Measurements from ENCODE around the gene THSD8. TPM values are rescaled to one million over a fixed set of nuclear protein-coding genes. Genes with fewer than 3 reads are reported as not detected.
"Not testable (repeated sequence)": the region's sequence is repeated elsewhere in the genome, so short reads cannot be mapped to it uniquely, and the experiment has no call there.

The THSD8 gene
- total RNA-seq, 1 experiment from 2014 or later = 45.8 TPM

DNA sequence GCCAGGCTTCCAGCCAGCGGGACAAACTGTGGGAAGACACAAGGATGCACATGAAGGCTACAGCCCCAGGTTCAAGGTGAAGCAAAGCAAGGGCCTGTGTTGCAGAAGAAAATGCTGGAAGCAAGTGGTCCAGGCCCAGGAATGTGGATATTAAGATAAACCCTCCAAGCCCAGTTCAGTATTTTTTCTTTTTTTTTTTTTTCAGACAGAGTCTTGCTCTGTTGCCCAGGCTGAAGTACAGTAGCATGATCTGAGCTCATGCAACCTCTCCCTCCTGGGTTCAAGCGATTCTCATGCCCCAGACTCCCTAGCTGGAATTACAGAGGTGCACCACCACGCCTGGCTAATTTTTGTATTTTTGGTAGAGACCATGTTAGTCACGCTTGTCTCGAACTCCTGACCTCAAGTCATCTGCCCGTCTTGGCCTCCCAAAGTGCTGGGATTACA is 4.7 kb upstream of the THSD8 start:
- no peak overlapping the region for H3K27ac Mint-ChIP-seq
- H3K9me3 ChIP-seq (ENCODE audit: control insufficient read depth, low read depth, low read length) = no peaks in the 10 kb centered on the region
- no peaks in the 10 kb centered on the region; a peak in 1 of 5 replicates for H3K9me3 Mint-ChIP-seq

DNA sequence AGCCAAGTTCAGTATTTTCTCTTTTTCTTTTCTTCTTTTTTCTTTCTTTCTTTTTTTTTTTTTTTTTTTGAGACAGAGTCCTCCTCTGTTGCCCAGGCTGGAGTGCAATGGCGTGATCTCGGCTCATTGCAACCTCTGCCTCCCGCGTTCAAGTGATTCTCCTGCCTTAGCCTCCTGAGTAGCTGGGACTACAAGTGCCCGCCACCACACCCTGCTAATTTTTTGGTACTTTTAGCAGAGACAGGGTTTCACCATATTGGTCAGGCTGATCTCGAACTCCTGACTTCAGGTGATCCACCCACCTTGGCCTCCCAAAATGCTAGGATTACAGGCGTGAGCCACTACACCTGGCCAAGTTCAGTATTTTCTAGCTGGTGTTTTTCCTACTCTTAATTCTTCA is 4.3 kb upstream of the THSD8 start:
- not testable (repeated sequence) for H4K91ac ChIP-seq (ENCODE audit: insufficient read length, low read depth, low read length); H4K8ac ChIP-seq (replicated peaks; ENCODE audit: insufficient read length, low read depth, low read length); H3K27ac Mint-ChIP-seq; H2BK5ac ChIP-seq (ENCODE audit: insufficient read length, low read length); H2BK12ac ChIP-seq (ENCODE audit: insufficient read length, low read depth, low read length); H3K79me1 ChIP-seq (ENCODE audit: insufficient read depth, low read depth, low read length, poor library complexity, severe bottlenecking); H3K27me3 Mint-ChIP-seq (ENCODE audit: low read depth); H2BK15ac ChIP-seq (ENCODE audit: low read depth, low read length); H3K4me1 ChIP-seq (ENCODE audit: insufficient read depth, low read length); H2BK20ac ChIP-seq (ENCODE audit: low read depth, low read length, poor library complexity, severe bottlenecking); H3K9me3 Mint-ChIP-seq; H3T11ph ChIP-seq (ENCODE audit: low read length); H3K4ac ChIP-seq (ENCODE audit: low read depth, low read length); H3K56ac ChIP-seq (ENCODE audit: insufficient read length, low read depth, low read length); H3K27me3 ChIP-seq (ENCODE audit: insufficient read depth, low read length); H4K5ac ChIP-seq (ENCODE audit: insufficient read length, low read depth, low read length); H3K9me3 ChIP-seq (ENCODE audit: control insufficient read depth, low read depth, low read length); H2BK120ac ChIP-seq (ENCODE audit: low read depth, low read length, poor library complexity, severe bottlenecking); H3K27ac ChIP-seq (ENCODE audit: insufficient read length, low read depth, low read length); DNase-seq; H2AFZ ChIP-seq (ENCODE audit: low read length); H4K20me1 ChIP-seq (ENCODE audit: control insufficient read depth, insufficient read depth, insufficient read length); H3K4me3 Mint-ChIP-seq; H3K79me2 ChIP-seq (ENCODE audit: insufficient read depth, low read length); H3K4me2 ChIP-seq (ENCODE audit: insufficient read depth, insufficient read length, low read length); H3K14ac ChIP-seq (ENCODE audit: insufficient read depth, low read length); H3K23ac ChIP-seq (ENCODE audit: insufficient read length, low read depth, low read length); H3K18ac ChIP-seq (ENCODE audit: insufficient read length, low read depth, low read length); H2AK5ac ChIP-seq (ENCODE audit: insufficient read length, low read length); H3K9ac ChIP-seq (ENCODE audit: extremely low read depth, insufficient read length, low read length)
- peaks cover 27% of the 10 kb centered on the region for H3K23me2 ChIP-seq (ENCODE audit: insufficient read length, low read depth, low read length, poor library complexity, severe bottlenecking)
- Mint-ChIP-seq H3K4me1 (peaks cover 28 to 29% of the 10 kb centered on the region in 2 experiments), H3K36me3 (ENCODE audit: insufficient read depth in 1 of 3, low read depth in 3 of 3) (peaks cover 11 to 44% (median 35%) of the 10 kb centered on the region in 3 experiments; a peak in 6 of 7 replicates)
- no CpG with 5 or more reads among the region's 7 CpGs for WGBS (ENCODE audit: extremely low coverage, insufficient read length, low lambda C conversion rate)

More for the DNA sequence above, 4.7 kb upstream of the THSD8 start:
- no peak overlapping the region for H3K56ac ChIP-seq (ENCODE audit: insufficient read length, low read depth, low read length)
- no peaks in the 10 kb centered on the region; the same call in 1 of the 2 replicates for H3K4me1 ChIP-seq (ENCODE audit: insufficient read depth, low read length)
- no peak overlapping the region for H2AK5ac ChIP-seq (ENCODE audit: insufficient read length, low read length)
- H3K14ac ChIP-seq (ENCODE audit: insufficient read depth, low read length) = no peak overlapping the region
- no peak for DNase-seq
- H3K23ac ChIP-seq (ENCODE audit: insufficient read length, low read depth, low read length) = no peak overlapping the region
- no peak overlapping the region for H2BK120ac ChIP-seq (ENCODE audit: low read depth, low read length, poor library complexity, severe bottlenecking)
- no peak overlapping the region for H3K9ac ChIP-seq (ENCODE audit: extremely low read depth, insufficient read length, low read length)
- no peak overlapping the region for H3T11ph ChIP-seq (ENCODE audit: low read length)
- H2BK15ac ChIP-seq (ENCODE audit: low read depth, low read length) = no peak overlapping the region
- Mint-ChIP-seq H3K36me3 (ENCODE audit: insufficient read depth in 1 of 3, low read depth in 3 of 3) (peaks cover 11 to 44% (median 35%) of the 10 kb centered on the region in 3 experiments; a peak in 6 of 7 replicates), H3K4me3 (no peak overlapping the region), H3K27me3 (ENCODE audit: low read depth) (peaks cover 4% of the 10 kb centered on the region), H3K4me1 (peaks cover 24% of the 10 kb centered on the region in 2 experiments)
- no peak overlapping the region for H3K4ac ChIP-seq (ENCODE audit: low read depth, low read length)
- no peak overlapping the region for H2AFZ ChIP-seq (ENCODE audit: low read length)
- H4K20me1 ChIP-seq (ENCODE audit: control insufficient read depth, insufficient read depth, insufficient read length) = no peaks in the 10 kb centered on the region
- H4K8ac ChIP-seq (replicated peaks; ENCODE audit: insufficient read length, low read depth, low read length) = no peak overlapping the region
- peaks cover 4% of the 10 kb centered on the region for H3K79me1 ChIP-seq (ENCODE audit: insufficient read depth, low read depth, low read length, poor library complexity, severe bottlenecking)
- H3K79me2 ChIP-seq (ENCODE audit: insufficient read depth, low read length) = no peaks in the 10 kb centered on the region
- H4K91ac ChIP-seq (ENCODE audit: insufficient read length, low read depth, low read length) = no peak overlapping the region
- no peak overlapping the region for H2BK5ac ChIP-seq (ENCODE audit: insufficient read length, low read length)
- no peak overlapping the region for H3K18ac ChIP-seq (ENCODE audit: insufficient read length, low read depth, low read length)
- TF ChIP-seq, protein P1, sequence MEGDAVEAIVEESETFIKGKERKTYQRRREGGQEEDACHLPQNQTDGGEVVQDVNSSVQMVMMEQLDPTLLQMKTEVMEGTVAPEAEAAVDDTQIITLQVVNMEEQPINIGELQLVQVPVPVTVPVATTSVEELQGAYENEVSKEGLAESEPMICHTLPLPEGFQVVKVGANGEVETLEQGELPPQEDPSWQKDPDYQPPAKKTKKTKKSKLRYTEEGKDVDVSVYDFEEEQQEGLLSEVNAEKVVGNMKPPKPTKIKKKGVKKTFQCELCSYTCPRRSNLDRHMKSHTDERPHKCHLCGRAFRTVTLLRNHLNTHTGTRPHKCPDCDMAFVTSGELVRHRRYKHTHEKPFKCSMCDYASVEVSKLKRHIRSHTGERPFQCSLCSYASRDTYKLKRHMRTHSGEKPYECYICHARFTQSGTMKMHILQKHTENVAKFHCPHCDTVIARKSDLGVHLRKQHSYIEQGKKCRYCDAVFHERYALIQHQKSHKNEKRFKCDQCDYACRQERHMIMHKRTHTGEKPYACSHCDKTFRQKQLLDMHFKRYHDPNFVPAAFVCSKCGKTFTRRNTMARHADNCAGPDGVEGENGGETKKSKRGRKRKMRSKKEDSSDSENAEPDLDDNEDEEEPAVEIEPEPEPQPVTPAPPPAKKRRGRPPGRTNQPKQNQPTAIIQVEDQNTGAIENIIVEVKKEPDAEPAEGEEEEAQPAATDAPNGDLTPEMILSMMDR (conservative IDR thresholded peaks at IDR 0.05) = no peak
- H3K23me2 ChIP-seq (ENCODE audit: insufficient read length, low read depth, low read length, poor library complexity, severe bottlenecking) = peaks cover 28% of the 10 kb centered on the region
- no peak overlapping the region for H2BK20ac ChIP-seq (ENCODE audit: low read depth, low read length, poor library complexity, severe bottlenecking)
- H4K5ac ChIP-seq (ENCODE audit: insufficient read length, low read depth, low read length) = no peak overlapping the region
- H2BK12ac ChIP-seq (ENCODE audit: insufficient read length, low read depth, low read length) = no peak overlapping the region
- H3K4me2 ChIP-seq (ENCODE audit: insufficient read depth, insufficient read length, low read length) = no peak overlapping the region
- H3K27ac ChIP-seq (ENCODE audit: insufficient read length, low read depth, low read length) = no peak overlapping the region
- H3K27me3 ChIP-seq (ENCODE audit: insufficient read depth, low read length) = no peaks in the 10 kb centered on the region
- WGBS (ENCODE audit: extremely low coverage, insufficient read length, low lambda C conversion rate) = no CpG with 5 or more reads among the region's 6 CpGs

Measured in H9 (cell line).